Gastrocnemius medialis (tissue), 4 donors: ENCODE measurements around the gene SPINT2. TPM values are rescaled to one million over a fixed set of nuclear protein-coding genes. Genes with fewer than 3 reads are reported as not detected.
"Not testable (repeated sequence)": the region's sequence is repeated elsewhere in the genome, so short reads cannot be mapped to it uniquely, and the experiment has no call there.

Source experiments
- ATAC-seq, 2 donors: fragments of 150-250 bp; one replicate each; pipeline ENCODE4 v1.9.1; 2016
- DNase-seq, 2 donors: peaks; one replicate each; pipeline ENCODE4 v3.0.0-alpha.2; 2019
- H3K27ac ChIP-seq, 4 donors: fragments of 200-600 bp; sonication (generic); 1 replicate in 1 of 4; 2 replicates in 3 of 4; pipeline ENCODE4 v1.5.1; 2016 to 2018; ENCODE audit warnings: mild to moderate bottlenecking in 2 of 4, moderate library complexity in 1 of 4
- H3K27me3 ChIP-seq, 3 donors: fragments of 200-600 bp; sonication (generic) in 2 of 3; 1 replicate in 1 of 3; 2 replicates in 2 of 3; pipeline versions ENCODE4 v1.5.1 to v1.6.0; 2016 to 2019; ENCODE audit warnings: mild to moderate bottlenecking in 1 of 3, moderate library complexity in 1 of 3
- H3K36me3 ChIP-seq, 2 donors: fragments of 200-600 bp; sonication (generic) in 1 of 2; one replicate each; pipeline ENCODE4 v1.5.1; 2017 to 2018
- H3K4me1 ChIP-seq, 2 donors: fragments of 200-600 bp; sonication (generic) in 1 of 2; one replicate each; pipeline ENCODE4 v1.5.1; 2016 to 2017; ENCODE audit warnings: mild to moderate bottlenecking in 2 of 2
- H3K4me3 ChIP-seq, 4 donors: fragments of 200-600 bp; sonication (generic) in 3 of 4; 1 replicate in 1 of 4; 2 replicates in 3 of 4; pipeline ENCODE4 v1.5.1; 2016 to 2019; ENCODE audit warnings: mild to moderate bottlenecking in 2 of 4
- H3K9me3 ChIP-seq, 3 donors: fragments of 200-600 bp; sonication (generic) in 2 of 3; 1 replicate in 1 of 3; 2 replicates in 2 of 3; pipeline ENCODE4 v1.5.1; 2016 to 2019
- CTCF ChIP-seq, 5 experiments: fragments of 450-650 bp in 3 of 5; fragments of 200-600 bp in 2 of 5; sonication (generic) in 2 of 5; IDR thresholded peaks in 4 of 5; conservative IDR thresholded peaks in 1 of 5; 1 replicate in 4 of 5; 2 replicates in 1 of 5; pipeline ENCODE4 v1.5.1; 2016 to 2019; ENCODE audit warnings: antibody characterized with exemption in 5 of 5, mild to moderate bottlenecking in 3 of 5, moderate library complexity in 3 of 5
- POLR2A ChIP-seq, 2 donors: fragments of 450-650 bp; IDR thresholded peaks; one replicate each; pipeline ENCODE4 v1.6.1; 2017; ENCODE audit warnings: antibody characterized with exemption in 2 of 2, mild to moderate bottlenecking in 2 of 2, moderate library complexity in 2 of 2
- in situ Hi-C, 4 donors: fragments of 200-750 bp; cut with MboI; loops; one replicate each; pipeline versions ENCODE4 v1.15.0 to v1.8.0; 2017; ENCODE audit warnings: low sequenced_read_pairs in 4 of 4
- intact Hi-C: fragments of 100-400 bp; cut with DNase I; formaldehyde crosslinking; loops from one replicate; pipeline ENCODE4 v1.15.1; 2023; ENCODE audit warnings: low total_unique reads
- total RNA-seq, 4 donors: library from RNA; depleted of rRNA; stranded (reverse); fragments of >200 nt; gene quantifications; one replicate each; pipeline versions ENCODE4 v1.1.0 to v1.2.3, GENCODE V29; 2016

The SPINT2 gene
- total RNA-seq, 4 donors from 2014 or later = 0.26 to 4.0 (median 1.6) TPM

GRCh38 chr19:38224014-38224862 is 40.1 kb upstream of the SPINT2 start, which contains the start of gene DPF1:
DPF1 (minus strand) TSS chr19:38224222; CDS start chr19:38224142, 80 bp downstream.
- Histone ChIP-seq H3K36me3 (no peaks in the 10 kb centered on the region), H3K27me3 (peaks cover 55 to 79% (median 57%) of the 10 kb centered on the region in 3 donors), H3K4me3 (peak within 1 kb of the TSS; percentile 34 to 51 (median 45)), H3K9me3 (no peaks in the 10 kb centered on the region), H3K4me1 (peaks cover 0 to 20% of the 10 kb centered on the region in 2 donors), H3K27ac (no peak within 1 kb of the TSS)
- in situ Hi-C loops (no loop called here), intact Hi-C loops (loop anchor here (1.0 kb wide), 1 partner anchor 14 kb away; no protein-coding TSS in a partner anchor)
- no peak for DNase-seq
- no peak for TF ChIP-seq POLR2A (IDR thresholded peaks at IDR 0.05)
- no peak for TF ChIP-seq CTCF (IDR thresholded peaks at IDR 0.05 in 4 of 5, conservative IDR thresholded peaks at IDR 0.05 in 1 of 5)
- ATAC-seq = no peak

- H3K36me3 ChIP-seq, ATAC-seq, H3K9me3 ChIP-seq, H3K4me3 ChIP-seq, DNase-seq, H3K27ac ChIP-seq: not testable (repeated sequence)
- in situ Hi-C loops (loop anchor here in 1 of 4 donors (25.0 kb wide), 1 partner anchor 338 kb away; no protein-coding TSS in a partner anchor), intact Hi-C loops (loop anchor here (1.0 to 5.0 kb wide), 2 partner anchors 15 to 83 kb away; no protein-coding TSS in a partner anchor)
- Histone ChIP-seq H3K4me1 (peaks cover 0 to 21% of the 10 kb centered on the region in 2 donors), H3K27me3 (peaks cover 57 to 84% (median 58%) of the 10 kb centered on the region in 3 donors)
These were observed 39.5 kb upstream of the SPINT2 start for GRCh38 chr19:38224863-38225218.

GRCh38 chr19:38227287-38228004 is 36.9 kb upstream of the SPINT2 start:
- ATAC-seq = no peak
- Histone ChIP-seq H3K4me1 (peaks cover 0 to 21% of the 10 kb centered on the region in 2 donors), H3K4me3 (no peak overlapping the region), H3K27ac (no peak overlapping the region), H3K36me3 (no peaks in the 10 kb centered on the region), H3K9me3 (no peaks in the 10 kb centered on the region), H3K27me3 (peaks cover 61 to 74% (median 64%) of the 10 kb centered on the region in 3 donors)
- TF ChIP-seq CTCF (IDR thresholded peaks at IDR 0.05 in 4 of 5, conservative IDR thresholded peaks at IDR 0.05 in 1 of 5) = no peak
- no peak for TF ChIP-seq POLR2A (IDR thresholded peaks at IDR 0.05)
- in situ Hi-C loops = loop anchor here in 1 of 4 donors (25.0 kb wide), 1 partner anchor 340 kb away; no protein-coding TSS in a partner anchor
- intact Hi-C loops = loop anchor here (5.0 kb wide), 1 partner anchor 85 kb away; no protein-coding TSS in a partner anchor
- DNase-seq = no peak

GRCh38 chr19:38228005-38228377 is 36.4 kb upstream of the SPINT2 start:
- DNase-seq = no peak
- in situ Hi-C loops = loop anchor here in 1 of 4 donors (25.0 kb wide), 1 partner anchor 341 kb away; no protein-coding TSS in a partner anchor
- Histone ChIP-seq H3K36me3 (no peaks in the 10 kb centered on the region), H3K27me3 (peaks cover 56 to 69% (median 64%) of the 10 kb centered on the region in 3 donors), H3K9me3 (no peaks in the 10 kb centered on the region), H3K27ac (no peak overlapping the region), H3K4me3 (no peak overlapping the region), H3K4me1 (peaks cover 0 to 21% of the 10 kb centered on the region in 2 donors)
- ATAC-seq = no peak
- intact Hi-C loops = loop anchor here (5.0 kb wide), 1 partner anchor 86 kb away; no protein-coding TSS in a partner anchor
- TF ChIP-seq CTCF (IDR thresholded peaks at IDR 0.05 in 4 of 5, conservative IDR thresholded peaks at IDR 0.05 in 1 of 5) (no peak), POLR2A (IDR thresholded peaks at IDR 0.05) (no peak)
